ENCODE results near the gene CLPTM1L.
"Not testable (repeated sequence)": the region's sequence is repeated elsewhere in the genome, so short reads cannot be mapped to it uniquely, and the experiment has no call there.

The CLPTM1L gene

GRCh38 chr5:1380910-1381309 is 36.0 kb upstream of the CLPTM1L start:
- no peak for DNase-seq

GRCh38 chr5:1380011-1380817 is 35.3 kb upstream of the CLPTM1L start:
- peak; percentile 49 for DNase-seq

GRCh38 chr5:1378866-1379659 is 34.2 kb upstream of the CLPTM1L start:
- DNase-seq: no peak

GRCh38 chr5:1378096-1378495 is 33.2 kb upstream of the CLPTM1L start:
- no peak for DNase-seq

GRCh38 chr5:1376981-1377380 is 32.1 kb upstream of the CLPTM1L start:
- DNase-seq: no peak

- no peak for DNase-seq
These were observed 31.2 kb upstream of the CLPTM1L start for GRCh38 chr5:1375871-1376810.

GRCh38 chr5:1374679-1375055 is 29.8 kb upstream of the CLPTM1L start:
- no peak for DNase-seq

GRCh38 chr5:1374030-1374678 is 29.3 kb upstream of the CLPTM1L start:
- no peak for DNase-seq

GRCh38 chr5:1371972-1372342 is 27.1 kb upstream of the CLPTM1L start:
- not testable (repeated sequence) for DNase-seq

- DNase-seq: no peak
These were observed 26.5 kb upstream of the CLPTM1L start for GRCh38 chr5:1371218-1371971.

GRCh38 chr5:1370006-1370405 is 25.1 kb upstream of the CLPTM1L start:
- no peak for DNase-seq

GRCh38 chr5:1368756-1369155 is 23.9 kb upstream of the CLPTM1L start:
- DNase-seq: no peak

GRCh38 chr5:1368236-1368635 is 23.3 kb upstream of the CLPTM1L start:
- no peak for DNase-seq

- no peak for DNase-seq
These were observed 22.2 kb upstream of the CLPTM1L start for GRCh38 chr5:1367149-1367548.

GRCh38 chr5:1366514-1366913 is 21.6 kb upstream of the CLPTM1L start:
- no peak for DNase-seq

GRCh38 chr5:1364211-1364610 is 19.3 kb upstream of the CLPTM1L start:
- no peak for DNase-seq

- DNase-seq: no peak
These were observed 18.7 kb upstream of the CLPTM1L start for GRCh38 chr5:1363581-1363980.

- DNase-seq: no peak
These were observed 18.3 kb upstream of the CLPTM1L start for GRCh38 chr5:1363160-1363559.

GRCh38 chr5:1362242-1363015 is 17.5 kb upstream of the CLPTM1L start:
- DNase-seq: no peak

- DNase-seq: no peak
These were observed 16.0 kb upstream of the CLPTM1L start for GRCh38 chr5:1360861-1361260.

- DNase-seq: not testable (repeated sequence)
These were observed 15.5 kb upstream of the CLPTM1L start for GRCh38 chr5:1360367-1360766.

Measured in T-helper 9 cell (primary cell).